Gastrocnemius medialis (tissue), 4 donors: Measurements from ENCODE around the gene GNAQ.

Experiments used
- CTCF ChIP-seq, 5 experiments: fragments of 450-650 bp in 3 of 5; fragments of 200-600 bp in 2 of 5; sonication (generic) in 2 of 5; IDR thresholded peaks in 4 of 5; conservative IDR thresholded peaks in 1 of 5; 1 replicate in 4 of 5; 2 replicates in 1 of 5; pipeline ENCODE4 v1.5.1; 2016 to 2019; ENCODE audit warnings: antibody characterized with exemption in 5 of 5, mild to moderate bottlenecking in 3 of 5, moderate library complexity in 3 of 5
- POLR2A ChIP-seq, 2 donors: fragments of 450-650 bp; IDR thresholded peaks; one replicate each; pipeline ENCODE4 v1.6.1; 2017; ENCODE audit warnings: antibody characterized with exemption in 2 of 2, mild to moderate bottlenecking in 2 of 2, moderate library complexity in 2 of 2

- TF ChIP-seq POLR2A (IDR thresholded peaks at IDR 0.05) (no peak), CTCF (IDR thresholded peaks at IDR 0.05 in 4 of 5, conservative IDR thresholded peaks at IDR 0.05 in 1 of 5) (no peak)
Measured at GRCh38 chr9:78070521-78070920, 38.9 kb upstream of the GNAQ start.
